ENCODE measurements around the gene NCKAP5L. TPM values are rescaled to one million over a fixed set of nuclear protein-coding genes. Genes with fewer than 3 reads are reported as not detected.

The NCKAP5L gene
- total and polyA plus RNA-seq, 9 of the 15 experiments (the other 6 are each of a cell fraction or from before 2014, with no cell fraction given): 0.01 to 14.4 (median 3.7) TPM

- intact Hi-C loops (cut with micrococcal nuclease) (no loop called here), in situ Hi-C loops (cut with MboI) (no loop called here)
- peaks cover 3% of the 10 kb centered on the region; the same call in 1 of the 3 replicates for H3K36me3 ChIP-seq (ENCODE audit: control insufficient read depth, insufficient read depth, low read length)
- H2AFZ ChIP-seq (ENCODE audit: low read depth, low read length): no peak overlapping the region
- no TSS peak for BruUV-seq (replicated peaks)
- H3K27me3 ChIP-seq (ENCODE audit: control insufficient read depth in 2 of 2, insufficient read depth in 2 of 2, low read length in 2 of 2): no peaks in the 10 kb centered on the region
- H3K79me2 ChIP-seq (ENCODE audit: control insufficient read depth, insufficient read depth, low read length): no peaks in the 10 kb centered on the region; the same call in 2 of the 3 replicates
- H3K4me2 ChIP-seq (ENCODE audit: insufficient read depth, low read length): no peak overlapping the region
- no peaks in the 10 kb centered on the region for H3K9me1 ChIP-seq (ENCODE audit: control insufficient read depth, insufficient read depth, low read length)
- H3K27ac ChIP-seq (ENCODE audit: extremely low read depth, low read depth, low read length): no peak overlapping the region
- TF ChIP-seq, protein P1, sequence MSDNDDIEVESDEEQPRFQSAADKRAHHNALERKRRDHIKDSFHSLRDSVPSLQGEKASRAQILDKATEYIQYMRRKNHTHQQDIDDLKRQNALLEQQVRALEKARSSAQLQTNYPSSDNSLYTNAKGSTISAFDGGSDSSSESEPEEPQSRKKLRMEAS (CRISPR knock-in tag; IDR thresholded peaks at IDR 0.05): peak; percentile 34; the same call in 1 of the 2 replicates
- TF ChIP-seq KDM2B (CRISPR knock-in tag; IDR thresholded peaks at IDR 0.05): no peak
- peaks cover under 1 to 13% of the 10 kb centered on the region in 2 experiments; a peak in 3 of 5 replicates for H3K4me1 ChIP-seq (replicated peaks in 1 of 2; ENCODE audit: control insufficient read depth in 2 of 2, insufficient read depth in 2 of 2, low read length in 2 of 2)
- H3K4me3 ChIP-seq: no peak overlapping the region
- ATAC-seq: no peak
- peak overlapping the region in 1 of 2 experiments; percentile 61; a peak in 1 of 4 replicates for H3K9ac ChIP-seq (ENCODE audit: insufficient read depth in 1 of 2, low read depth in 2 of 2, low read length in 2 of 2)
- ChIA-PET POLR2A (interaction anchor here (0.6 to 1.8 kb wide), 4 partner anchors 10 to 154 kb away, joined by 3 to 9 read pairs (median 4); no protein-coding TSS in a partner anchor), CTCF (ENCODE audit: low intra/inter-chr PET ratio) (no interaction called here)
- no peaks in the 10 kb centered on the region for H3K9me3 ChIP-seq (replicated peaks; ENCODE audit: control insufficient read depth, insufficient read depth, low read depth, low read length)
- peaks cover 4% of the 10 kb centered on the region; the same call in 1 of the 2 replicates for H4K20me1 ChIP-seq (replicated peaks; ENCODE audit: control insufficient read depth, insufficient read depth, low read length)
- FAIRE-seq: no peak
- DNase-seq (ENCODE audit: extremely low read depth in 1 of 4, low spot score in 3 of 4): no peak
- WGBS (ENCODE audit: insufficient coverage, low coverage, missing lambda C conversion rate): 85% methylated on average over 10 of the region's 10 CpGs
Measured at GRCh38 chr12:49821373-49822287, 6.6 kb downstream of the NCKAP5L start.

- in situ Hi-C loops (cut with MboI) (no loop called here), intact Hi-C loops (cut with micrococcal nuclease) (no loop called here)
- H3K27me3 ChIP-seq (ENCODE audit: control insufficient read depth in 2 of 2, insufficient read depth in 2 of 2, low read length in 2 of 2): no peaks in the 10 kb centered on the region
- no peak overlapping the region for H2AFZ ChIP-seq (ENCODE audit: low read depth, low read length)
- BruUV-seq (replicated peaks): no TSS peak
- H3K4me3 ChIP-seq: no peak overlapping the region
- no peak overlapping the region for H3K4me2 ChIP-seq (ENCODE audit: insufficient read depth, low read length)
- DNase-seq (ENCODE audit: extremely low read depth in 1 of 4, low spot score in 3 of 4): no peak
- no peaks in the 10 kb centered on the region; the same call in 2 of the 3 replicates for H3K79me2 ChIP-seq (ENCODE audit: control insufficient read depth, insufficient read depth, low read length)
- H3K36me3 ChIP-seq (ENCODE audit: control insufficient read depth, insufficient read depth, low read length): peaks cover 3% of the 10 kb centered on the region; the same call in 2 of the 3 replicates
- POLR2A ChIA-PET: interaction anchor here (0.7 to 1.8 kb wide), 3 partner anchors 9 to 76 kb away, joined by 4 to 9 read pairs (median 4); partner anchors contain the start of gene NCKAP5L
- 13% methylated on average over 2 of the region's 2 CpGs for WGBS (ENCODE audit: insufficient coverage, low coverage, missing lambda C conversion rate)
- no peak overlapping the region for H3K27ac ChIP-seq (ENCODE audit: extremely low read depth, low read depth, low read length)
- CTCF ChIA-PET (ENCODE audit: low intra/inter-chr PET ratio): no interaction called here
- peaks cover 2 to 5% of the 10 kb centered on the region in 2 experiments; a peak in 2 of 5 replicates for H3K4me1 ChIP-seq (replicated peaks in 1 of 2; ENCODE audit: control insufficient read depth in 2 of 2, insufficient read depth in 2 of 2, low read length in 2 of 2)
- no peaks in the 10 kb centered on the region for H3K9me3 ChIP-seq (replicated peaks; ENCODE audit: control insufficient read depth, insufficient read depth, low read depth, low read length)
- no peaks in the 10 kb centered on the region for H3K9me1 ChIP-seq (ENCODE audit: control insufficient read depth, insufficient read depth, low read length)
- FAIRE-seq: peak; percentile 48
- ATAC-seq: no peak
- 0 out of 2 replicates have a peak, but pooled peaks cover 3% of the 10 kb centered on the region for H4K20me1 ChIP-seq (replicated peaks; ENCODE audit: control insufficient read depth, insufficient read depth, low read length)
- H3K9ac ChIP-seq (ENCODE audit: insufficient read depth in 1 of 2, low read depth in 2 of 2, low read length in 2 of 2): no peak overlapping the region; a peak in 1 of 4 replicates
- TF ChIP-seq ZNF347 (CRISPR knock-in tag; IDR thresholded peaks at IDR 0.05; ENCODE audit: low read depth) (no peak), STAT5B (CRISPR knock-in tag; IDR thresholded peaks at IDR 0.05) (no peak), HEY1 (CRISPR knock-in tag; IDR thresholded peaks at IDR 0.05; ENCODE audit: borderline replicate concordance) (no peak), FOSL1 (tag; conservative IDR thresholded peaks at IDR 0.05) (0 out of 2 replicates have a peak, but pooled peaks have one; percentile 21), BCL6 (CRISPR knock-in tag; IDR thresholded peaks at IDR 0.05) (no peak)
Measured at GRCh38 chr12:49819786-49820185, 8.4 kb downstream of the NCKAP5L start.

Data from K562 (cell line).